Right lobe of liver (tissue), 6 donors: ENCODE data around the gene NDUFAF5. TPM values are rescaled to one million over a fixed set of nuclear protein-coding genes. Genes with fewer than 3 reads are reported as not detected.

ENCODE experiments used
- ATAC-seq, 4 donors: fragments of 200-7000 bp; cut with Tn5 transposase; one replicate each; pipeline ENCODE4 v1.9.1; 2020; ENCODE audit warnings: mild to moderate bottlenecking in 4 of 4, moderate library complexity in 4 of 4
- DNase-seq, 3 donors: peaks; one replicate each; pipeline ENCODE4 v3.0.0-alpha.2; 2020
- H3K27ac ChIP-seq, 3 donors: fragments of 200-600 bp; one replicate each; pipeline ENCODE4 v1.8.0; 2022
- H3K27me3 ChIP-seq, 2 donors: fragments of 200-600 bp; one replicate each; pipeline ENCODE4 v1.8.0; 2022
- H3K36me3 ChIP-seq, 4 donors: fragments of 200-600 bp; sonication (generic) in 1 of 4; one replicate each; pipeline versions ENCODE4 v1.5.1 to v1.8.0; 2017 to 2022; ENCODE audit warnings: control low read depth in 1 of 4
- H3K4me1 ChIP-seq, 4 donors: fragments of 200-600 bp; sonication (generic) in 1 of 4; one replicate each; pipeline versions ENCODE4 v1.5.1 to v1.8.0; 2017 to 2022; ENCODE audit warnings: control low read depth in 1 of 4
- H3K4me3 ChIP-seq, 3 donors: fragments of 200-600 bp; one replicate each; pipeline ENCODE4 v1.8.0; 2022
- H3K9me3 ChIP-seq, 4 donors: fragments of 200-600 bp; sonication (generic) in 1 of 4; one replicate each; pipeline versions ENCODE4 v1.5.1 to v1.8.0; 2017 to 2022; ENCODE audit warnings: control low read depth in 1 of 4
- POLR2A ChIP-seq: fragments of 450-650 bp; IDR thresholded peaks from one replicate; pipeline ENCODE4 v1.6.1; 2017; ENCODE audit warnings: antibody characterized with exemption, mild to moderate bottlenecking
- WGBS: methylation state at CpG from one replicate; pipeline ENCODE4 v1.1.6; 2018; ENCODE audit warnings: low coverage, low lambda C conversion rate; ENCODE audit not compliant: insufficient coverage; ENCODE audit errors: missing lambda C conversion rate; 5-methylcytosine and 5-hydroxymethylcytosine counted together
- intact Hi-C, 2 donors: fragments of 100-400 bp; cut with DNase I; formaldehyde crosslinking; loops; one replicate each; pipeline versions ENCODE4 v1.11.2 to v1.14.1; 2022
- total RNA-seq, 6 experiments: library from RNA; depleted of rRNA in 2 of 6; stranded (reverse); fragments of >200 nt in 2 of 6; fragmentation: NEBNext Ultra II Directional in 3 of 6; extraction: Animal tissue kit (Norgen Biotek cat#: 25700) in 3 of 6; gene quantifications; one replicate each; pipeline versions ENCODE4 v1.1.0 to v1.2.4, GENCODE V29; 2016 to 2023
- TF ChIP-seq, protein P1 (sequence below), 4 donors: fragments of 200-600 bp in 3 of 4; fragments of 450-650 bp in 1 of 4; IDR thresholded peaks; one replicate each; pipeline versions ENCODE4 v1.5.1 to v1.8.0; 2016 to 2022; ENCODE audit warnings: antibody characterized with exemption in 4 of 4, mild to moderate bottlenecking in 2 of 4
- donor health status: DM: no; HTN: yes; CAD: no.
- donor health status: DM: no; HTN: no; CAD: no.
- donor health status: DM: no; HTN: no; CAD: no.
- donor health status: DM: no; HTN: yes; CAD: no.
- donor health status: DM: no; HTN: yes; CAD: no.

Gene NDUFAF5
- total RNA-seq, 6 experiments from 2014 or later = 9.8 to 15.9 (median 11.7) TPM

GRCh38 chr20:13852306-13852705 is 67.5 kb downstream of the NDUFAF5 start:
- H3K36me3 ChIP-seq = no peaks in the 10 kb centered on the region
- DNase-seq (no peak), ATAC-seq (no peak)
- intact Hi-C loops = no loop called here
- no peak for TF ChIP-seq POLR2A
- TF ChIP-seq, protein P1, sequence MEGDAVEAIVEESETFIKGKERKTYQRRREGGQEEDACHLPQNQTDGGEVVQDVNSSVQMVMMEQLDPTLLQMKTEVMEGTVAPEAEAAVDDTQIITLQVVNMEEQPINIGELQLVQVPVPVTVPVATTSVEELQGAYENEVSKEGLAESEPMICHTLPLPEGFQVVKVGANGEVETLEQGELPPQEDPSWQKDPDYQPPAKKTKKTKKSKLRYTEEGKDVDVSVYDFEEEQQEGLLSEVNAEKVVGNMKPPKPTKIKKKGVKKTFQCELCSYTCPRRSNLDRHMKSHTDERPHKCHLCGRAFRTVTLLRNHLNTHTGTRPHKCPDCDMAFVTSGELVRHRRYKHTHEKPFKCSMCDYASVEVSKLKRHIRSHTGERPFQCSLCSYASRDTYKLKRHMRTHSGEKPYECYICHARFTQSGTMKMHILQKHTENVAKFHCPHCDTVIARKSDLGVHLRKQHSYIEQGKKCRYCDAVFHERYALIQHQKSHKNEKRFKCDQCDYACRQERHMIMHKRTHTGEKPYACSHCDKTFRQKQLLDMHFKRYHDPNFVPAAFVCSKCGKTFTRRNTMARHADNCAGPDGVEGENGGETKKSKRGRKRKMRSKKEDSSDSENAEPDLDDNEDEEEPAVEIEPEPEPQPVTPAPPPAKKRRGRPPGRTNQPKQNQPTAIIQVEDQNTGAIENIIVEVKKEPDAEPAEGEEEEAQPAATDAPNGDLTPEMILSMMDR (IDR thresholded peaks at IDR 0.05) = no peak
- H3K9me3 ChIP-seq = no peaks in the 10 kb centered on the region
- H3K4me3 ChIP-seq = no peak overlapping the region
- H3K27me3 ChIP-seq = no peaks in the 10 kb centered on the region
- H3K27ac ChIP-seq = no peak overlapping the region
- peaks cover 0 to 6% (median 0%) of the 10 kb centered on the region in 4 donors for H3K4me1 ChIP-seq
- WGBS = 44% methylated on average over 1 of the region's 1 CpG

GRCh38 chr20:13855613-13856012 is 70.8 kb downstream of the NDUFAF5 start:
- Histone ChIP-seq H3K4me1 (peaks cover 0 to 10% (median 0%) of the 10 kb centered on the region in 4 donors), H3K27ac (no peak overlapping the region), H3K27me3 (no peaks in the 10 kb centered on the region), H3K36me3 (no peaks in the 10 kb centered on the region), H3K9me3 (no peaks in the 10 kb centered on the region), H3K4me3 (no peak overlapping the region)
- intact Hi-C loops = no loop called here
- DNase-seq (no peak), ATAC-seq (no peak)
- WGBS = 69% methylated on average over 4 of the region's 4 CpGs
- TF ChIP-seq, protein P1 (IDR thresholded peaks at IDR 0.05) = no peak
- TF ChIP-seq POLR2A = no peak

- DNase-seq (no peak), ATAC-seq (no peak)
- Histone ChIP-seq H3K36me3 (no peaks in the 10 kb centered on the region), H3K27me3 (no peaks in the 10 kb centered on the region), H3K9me3 (no peaks in the 10 kb centered on the region), H3K4me3 (no peak overlapping the region), H3K27ac (no peak overlapping the region), H3K4me1 (peaks cover 0 to 10% (median 0%) of the 10 kb centered on the region in 4 donors)
- WGBS = 63% methylated on average over 3 of the region's 4 CpGs
- intact Hi-C loops = no loop called here
- TF ChIP-seq POLR2A = no peak
- TF ChIP-seq, protein P1 (IDR thresholded peaks at IDR 0.05) = no peak
Observed at GRCh38 chr20:13856354-13856753, 71.5 kb downstream of the NDUFAF5 start.

DNA sequence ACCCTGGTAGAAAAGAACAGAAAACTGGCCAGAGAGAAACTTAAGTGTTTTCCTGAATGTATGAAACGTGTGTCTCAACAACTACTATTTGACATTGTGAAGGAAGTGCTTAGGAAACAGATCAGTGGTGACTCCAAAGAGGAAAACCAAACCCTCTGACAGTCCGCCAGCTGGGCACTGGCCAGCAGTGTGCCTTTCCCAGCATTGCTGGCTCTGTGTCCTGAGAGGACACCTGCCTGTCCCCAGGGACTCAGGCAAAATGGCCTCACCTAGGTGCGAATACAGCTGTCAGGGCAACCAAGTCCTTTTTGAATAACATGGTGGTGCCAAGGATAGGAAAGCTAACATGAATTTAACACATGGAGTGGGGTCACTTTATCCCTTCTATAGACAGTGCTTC is 72.5 kb downstream of the NDUFAF5 start:
- intact Hi-C loops = no loop called here
- TF ChIP-seq, protein P1 (IDR thresholded peaks at IDR 0.05) = no peak
- no peak for TF ChIP-seq POLR2A
- 9% methylated on average over 3 of the region's 3 CpGs for WGBS

DNA sequence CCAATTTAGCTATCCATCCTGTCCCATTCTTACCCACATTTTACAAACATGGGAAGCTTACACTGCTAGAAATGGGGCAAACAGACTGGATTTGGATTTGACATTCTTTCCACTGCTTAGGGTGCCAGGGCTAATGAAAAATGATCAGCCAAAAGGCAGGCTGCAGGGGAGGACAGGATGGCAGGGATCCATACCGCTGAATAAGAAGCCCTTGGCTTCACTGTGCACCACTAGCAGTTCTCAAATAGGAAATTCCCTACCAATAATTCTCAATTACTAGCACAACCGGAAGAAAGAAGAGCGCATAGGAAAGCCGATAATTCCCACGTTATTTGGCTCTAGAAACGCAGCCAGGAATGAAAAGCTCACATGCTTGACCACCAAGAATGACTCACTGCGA is 73.1 kb downstream of the NDUFAF5 start:
- ATAC-seq (no peak), DNase-seq (no peak)
- TF ChIP-seq POLR2A = no peak
- TF ChIP-seq, protein P1 (IDR thresholded peaks at IDR 0.05) = no peak
- intact Hi-C loops = no loop called here
- no peaks in the 10 kb centered on the region for H3K9me3 ChIP-seq
- no peaks in the 10 kb centered on the region for H3K27me3 ChIP-seq
- 72% methylated on average over 6 of the region's 7 CpGs for WGBS
- H3K4me1 ChIP-seq = peaks cover 0 to 10% (median 0%) of the 10 kb centered on the region in 4 donors
- no peak overlapping the region for H3K27ac ChIP-seq
- no peaks in the 10 kb centered on the region for H3K36me3 ChIP-seq
- no peak overlapping the region for H3K4me3 ChIP-seq

More for the DNA sequence above, 72.5 kb downstream of the NDUFAF5 start:
- ATAC-seq = peak; percentile 98 to 100 (median 100)
- H3K27ac ChIP-seq = no peak overlapping the region
- H3K4me3 ChIP-seq = no peak overlapping the region
- DNase-seq = peak; percentile 88 to 94 (median 90)
- H3K27me3 ChIP-seq = no peaks in the 10 kb centered on the region
- no peaks in the 10 kb centered on the region for H3K36me3 ChIP-seq
- peaks cover 0 to 10% (median 0%) of the 10 kb centered on the region in 4 donors for H3K4me1 ChIP-seq
- no peaks in the 10 kb centered on the region for H3K9me3 ChIP-seq
